Kidney (tissue), 14 donors: Measurements from ENCODE around the gene EFCAB7. TPM values are rescaled to one million over a fixed set of nuclear protein-coding genes. Genes with fewer than 3 reads are reported as not detected.

Experiments
- DNase-seq, 5 donors: peaks; one replicate each; pipeline ENCODE4 v3.0.0-alpha.2; 2013 to 2020
- FAIRE-seq: peaks from 2 replicates; lab custom pipeline; 2012; peaks lifted over from hg19 to GRCh38; lab: Jason Lieb, UNC
- H3K27ac ChIP-seq, 2 donors: one replicate each; pipeline ENCODE4 v1.7.0; 2013; ENCODE audit warnings: low read depth in 2 of 2, low read length in 2 of 2, inconsistent platforms in 1 of 2
- H3K27me3 ChIP-seq: one replicate; pipeline ENCODE4 v1.7.1; 2013; ENCODE audit warnings: low read length, inconsistent platforms; ENCODE audit not compliant: control insufficient read depth, insufficient read depth
- H3K36me3 ChIP-seq, 3 donors: one replicate each; pipeline versions ENCODE4 v1.7.0 to v1.7.1; 2013; ENCODE audit warnings: low read length in 3 of 3, control low read depth in 1 of 3, inconsistent platforms in 1 of 3; ENCODE audit not compliant: insufficient read depth in 3 of 3, control insufficient read depth in 2 of 3
- H3K4me1 ChIP-seq, 3 donors: one replicate each; pipeline versions ENCODE4 v1.7.0 to v1.7.1; 2013; ENCODE audit warnings: low read length in 3 of 3, inconsistent platforms in 1 of 3, low read depth in 1 of 3; ENCODE audit not compliant: control insufficient read depth in 2 of 3, insufficient read depth in 2 of 3
- H3K4me3 ChIP-seq, 3 donors: one replicate each; pipeline versions ENCODE4 v1.7.0 to v1.8.1; 2013; ENCODE audit warnings: low read length in 3 of 3, control low read depth in 1 of 3, inconsistent platforms in 1 of 3
- H3K9ac ChIP-seq, 3 donors: one replicate each; pipeline versions ENCODE4 v1.7.0 to v1.7.1; 2013; ENCODE audit warnings: low read length in 3 of 3, control low read depth in 1 of 3, inconsistent platforms in 1 of 3
- H3K9me3 ChIP-seq, 3 donors: one replicate each; pipeline versions ENCODE4 v1.7.0 to v1.7.1; 2013; ENCODE audit warnings: low read length in 3 of 3, control low read depth in 1 of 3, inconsistent platforms in 1 of 3; ENCODE audit not compliant: control insufficient read depth in 2 of 3, insufficient read depth in 1 of 3
- CTCF ChIP-seq: IDR thresholded peaks from 3 replicates; pipeline ENCODE4 v1.5.1; 2012; ENCODE audit warnings: mild to moderate bottlenecking, moderate library complexity, borderline replicate concordance; ENCODE audit not compliant: insufficient read depth; ENCODE audit errors: extremely low read depth
- intact Hi-C: fragments of 100-400 bp; cut with DNase I; formaldehyde crosslinking; loops from one replicate; pipeline ENCODE4 v1.11.1; 2022
- polyA plus RNA-seq: library from polyadenylated mRNA; stranded (reverse); fragments of 350-450 nt; fragmentation: Illumina TruSeq; extraction: RNeasy Lipid Tissue Mini Kit (QIAGEN cat#74804); gene quantifications from one replicate; pipeline ENCODE4 v1.2.3, GENCODE V29; 2014; ENCODE audit warnings: low read depth, low replicate concordance; ENCODE audit not compliant: insufficient read depth
- total RNA-seq: library from RNA; stranded (reverse); fragmentation: NEBNext Ultra II Directional; extraction: Animal tissue kit (Norgen Biotek cat#: 25700); gene quantifications from one replicate; pipeline ENCODE4 v1.2.1, GENCODE V29; 2021
- donor health status: control.
- donor health status: control.
- donor health status: control.
- donor health status: control.
- donor health status: control.
- donor health status: DM: yes; HTN: yes; CAD: no.
- donor health status: Normal renal cell carcinoma (clear cell type).

Gene EFCAB7
- total and polyA plus RNA-seq, 2 donors from 2014 or later = 5.1 to 9.6 TPM

- no peak for FAIRE-seq
- H3K9me3 ChIP-seq = no peaks in the 10 kb centered on the region
- no peaks in the 10 kb centered on the region for H3K27me3 ChIP-seq
- TF ChIP-seq CTCF = no peak
- H3K9ac ChIP-seq = no peak overlapping the region
- peaks cover 0 to 27% (median 10%) of the 10 kb centered on the region in 3 donors for H3K4me1 ChIP-seq
- no peak overlapping the region for H3K27ac ChIP-seq
- no peak for DNase-seq
- intact Hi-C loops = no loop called here
- no peak overlapping the region for H3K4me3 ChIP-seq
- no peaks in the 10 kb centered on the region for H3K36me3 ChIP-seq
Observed at GRCh38 chr1:63611231-63611630, 87.9 kb downstream of the EFCAB7 start.

GRCh38 chr1:63612564-63612963, 89.2 kb downstream of the EFCAB7 start:
- no peaks in the 10 kb centered on the region for H3K27me3 ChIP-seq
- FAIRE-seq (no peak), DNase-seq (no peak)
- intact Hi-C loops = no loop called here
- H3K9me3 ChIP-seq = no peaks in the 10 kb centered on the region
- TF ChIP-seq CTCF = no peak
- no peaks in the 10 kb centered on the region for H3K36me3 ChIP-seq
- no peak overlapping the region for H3K27ac ChIP-seq
- no peak overlapping the region for H3K9ac ChIP-seq
- H3K4me3 ChIP-seq = no peak overlapping the region
- H3K4me1 ChIP-seq = peaks cover 0 to 21% (median 6%) of the 10 kb centered on the region in 3 donors

- TF ChIP-seq CTCF = no peak
- no peak for DNase-seq
- intact Hi-C loops = no loop called here
- FAIRE-seq = no peak
- Histone ChIP-seq H3K4me1 (peaks cover 0 to 17% (median 6%) of the 10 kb centered on the region in 3 donors), H3K9ac (no peak overlapping the region), H3K27me3 (no peaks in the 10 kb centered on the region), H3K36me3 (no peaks in the 10 kb centered on the region), H3K4me3 (no peak overlapping the region), H3K27ac (no peak overlapping the region), H3K9me3 (no peaks in the 10 kb centered on the region)
Observed at GRCh38 chr1:63612971-63613370, 89.6 kb downstream of the EFCAB7 start.

- H3K27me3 ChIP-seq = no peaks in the 10 kb centered on the region
- H3K4me1 ChIP-seq = peaks cover 0 to 3% (median 0%) of the 10 kb centered on the region in 3 donors
- intact Hi-C loops = loop anchor here (5.0 kb wide), 1 partner anchor 626 kb away; no protein-coding TSS in a partner anchor
- TF ChIP-seq CTCF = peak; percentile 91
- no peak overlapping the region for H3K27ac ChIP-seq
- H3K4me3 ChIP-seq = no peak overlapping the region
- FAIRE-seq (peak; percentile 95), DNase-seq (peak in 4 of 5 donors; percentile 53 to 88 (median 74))
- no peak overlapping the region for H3K9ac ChIP-seq
- no peaks in the 10 kb centered on the region for H3K9me3 ChIP-seq
- no peaks in the 10 kb centered on the region for H3K36me3 ChIP-seq
Observed at GRCh38 chr1:63615768-63616420, 92.6 kb downstream of the EFCAB7 start.
